ENCODE measurements around the gene HOOK2. TPM values are rescaled to one million over a fixed set of nuclear protein-coding genes. Genes with fewer than 3 reads are reported as not detected.
A peak's percentile ranks its signal among the peaks of the same experiment; 100 is the strongest.

Gene HOOK2
- total and polyA plus RNA-seq, 7 donors, result 11.3 to 33.0 (median 21.7) TPM

DNA sequence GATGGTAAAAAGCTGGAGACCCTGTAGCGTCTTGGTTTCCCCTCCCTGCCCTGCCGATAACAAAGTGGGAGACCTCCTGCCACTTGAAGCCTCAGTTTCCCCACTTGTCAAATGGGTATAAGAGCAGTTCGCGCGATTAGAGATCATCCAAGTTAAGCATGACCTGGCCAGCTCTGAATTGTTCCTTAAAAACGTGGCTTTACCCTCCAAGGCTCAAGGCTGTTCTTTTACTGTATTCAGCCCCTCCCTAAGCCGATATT lies 52.0 kb downstream of the HOOK2 start:
- ATAC-seq, result no peak
- intact Hi-C loops (cut with DNase I), result loop anchor here in 1 of 2 donors (5.0 kb wide), 3 partner anchors 41 to 124 kb away; partner anchors contain the start of gene DHPS

GRCh38 chr19:12722566-12723380 lies 52.6 kb downstream of the HOOK2 start:
- intact Hi-C loops (cut with DNase I), result loop anchor here in 1 of 2 donors (5.0 kb wide), 3 partner anchors 40 to 125 kb away; partner anchors contain the start of gene DHPS

More for the DNA sequence above, 52.0 kb downstream of the HOOK2 start:
- no peaks in the 10 kb centered on the region for H3K9me3 ChIP-seq
- 1 to 6% (median 2%) methylated on average over 7 of the region's 7 CpGs for WGBS, 3 donors
- peak overlapping the region; percentile 92 for H3K27ac ChIP-seq
- H3K27me3 ChIP-seq (ENCODE audit: insufficient read depth in 3 of 3, low read length in 2 of 3), result no peaks in the 10 kb centered on the region
- peak overlapping the region; percentile 87 for H3K4me3 ChIP-seq
- DNase-seq, result no peak
- H3K36me3 ChIP-seq (ENCODE audit: insufficient read depth in 1 of 2, low read depth in 1 of 2), result peaks cover 0 to 14% of the 10 kb centered on the region in 2 donors
- H3K4me1 ChIP-seq, result peaks cover 26% of the 10 kb centered on the region
- TF ChIP-seq, protein P1, sequence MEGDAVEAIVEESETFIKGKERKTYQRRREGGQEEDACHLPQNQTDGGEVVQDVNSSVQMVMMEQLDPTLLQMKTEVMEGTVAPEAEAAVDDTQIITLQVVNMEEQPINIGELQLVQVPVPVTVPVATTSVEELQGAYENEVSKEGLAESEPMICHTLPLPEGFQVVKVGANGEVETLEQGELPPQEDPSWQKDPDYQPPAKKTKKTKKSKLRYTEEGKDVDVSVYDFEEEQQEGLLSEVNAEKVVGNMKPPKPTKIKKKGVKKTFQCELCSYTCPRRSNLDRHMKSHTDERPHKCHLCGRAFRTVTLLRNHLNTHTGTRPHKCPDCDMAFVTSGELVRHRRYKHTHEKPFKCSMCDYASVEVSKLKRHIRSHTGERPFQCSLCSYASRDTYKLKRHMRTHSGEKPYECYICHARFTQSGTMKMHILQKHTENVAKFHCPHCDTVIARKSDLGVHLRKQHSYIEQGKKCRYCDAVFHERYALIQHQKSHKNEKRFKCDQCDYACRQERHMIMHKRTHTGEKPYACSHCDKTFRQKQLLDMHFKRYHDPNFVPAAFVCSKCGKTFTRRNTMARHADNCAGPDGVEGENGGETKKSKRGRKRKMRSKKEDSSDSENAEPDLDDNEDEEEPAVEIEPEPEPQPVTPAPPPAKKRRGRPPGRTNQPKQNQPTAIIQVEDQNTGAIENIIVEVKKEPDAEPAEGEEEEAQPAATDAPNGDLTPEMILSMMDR (IDR thresholded peaks at IDR 0.05), result no peak

DNA sequence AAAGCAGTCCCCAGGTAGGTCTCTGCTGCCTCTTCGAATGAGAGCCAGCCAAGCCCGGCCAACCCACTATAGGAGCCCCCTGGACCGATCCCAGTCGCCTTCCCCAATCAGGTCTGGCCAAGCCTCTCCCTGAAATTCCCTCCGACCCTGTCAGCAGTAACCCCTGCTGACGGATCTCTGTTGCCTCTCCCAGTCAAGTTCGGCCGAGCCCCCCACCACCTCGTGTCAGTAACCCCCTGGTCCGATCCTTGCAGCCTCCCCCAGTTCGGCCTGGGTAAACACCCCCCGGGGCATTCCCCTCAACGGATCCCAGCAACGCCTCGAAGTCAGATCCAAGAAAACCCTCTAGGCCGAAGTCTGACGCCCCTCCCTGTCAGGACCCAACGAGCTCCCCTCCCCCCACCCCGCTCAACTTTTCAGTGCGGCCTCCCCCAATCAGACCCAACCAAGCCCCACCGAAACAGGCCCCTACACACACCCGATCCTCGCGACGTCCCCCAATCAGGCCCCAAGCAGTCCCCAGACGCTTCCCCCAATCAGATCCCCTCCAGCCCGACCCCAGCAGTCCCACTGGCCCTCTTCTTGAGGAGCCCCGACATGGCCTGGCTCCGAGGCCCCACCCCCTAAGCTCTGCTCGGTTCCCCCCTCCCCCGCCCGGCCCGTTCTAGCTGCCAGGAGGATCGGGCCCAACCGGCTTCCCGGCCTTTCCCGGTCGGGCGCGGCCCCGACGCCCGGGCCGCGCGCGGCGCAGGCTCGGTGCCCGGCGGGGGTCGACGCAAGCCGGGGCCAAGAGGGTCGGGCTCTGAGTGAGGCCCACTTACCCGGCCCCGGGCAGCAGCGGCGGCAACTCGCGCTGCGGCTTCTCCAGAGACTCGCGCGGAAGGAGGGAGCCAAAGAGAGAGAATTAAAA lies 53.4 kb downstream of the HOOK2 start:
- peaks cover 0 to 28% of the 10 kb centered on the region in 2 donors for H3K36me3 ChIP-seq (ENCODE audit: insufficient read depth in 1 of 2, low read depth in 1 of 2)
- H3K27me3 ChIP-seq (ENCODE audit: insufficient read depth in 3 of 3, low read length in 2 of 3), result no peaks in the 10 kb centered on the region
- WGBS, 3 donors, result 1% methylated on average over 61 to 65 of the region's 65 CpGs
- H3K4me3 ChIP-seq, result peak overlapping the region; percentile 87
- DNase-seq, result peak; percentile 78 to 88
- peaks cover 27% of the 10 kb centered on the region for H3K4me1 ChIP-seq
- H3K9me3 ChIP-seq, result no peaks in the 10 kb centered on the region
- H3K27ac ChIP-seq, result peak overlapping the region; percentile 92
- intact Hi-C loops (cut with DNase I), result loop anchor here in 1 of 2 donors (5.0 kb wide), 3 partner anchors 40 to 125 kb away; partner anchors contain the start of gene DHPS
- TF ChIP-seq, protein P1 (IDR thresholded peaks at IDR 0.05), result no peak
- peak; percentile 57 to 77 (median 64) for ATAC-seq

More at GRCh38 chr19:12722566-12723380, 52.6 kb downstream of the HOOK2 start:
- peak overlapping the region; percentile 92 for H3K27ac ChIP-seq
- no peaks in the 10 kb centered on the region for H3K27me3 ChIP-seq (ENCODE audit: insufficient read depth in 3 of 3, low read length in 2 of 3)
- H3K4me1 ChIP-seq, result peaks cover 27% of the 10 kb centered on the region
- no peaks in the 10 kb centered on the region for H3K9me3 ChIP-seq
- peak overlapping the region; percentile 87 for H3K4me3 ChIP-seq
- TF ChIP-seq, protein P1 (IDR thresholded peaks at IDR 0.05), result no peak
- ATAC-seq, result peak; percentile 93 to 94 (median 93)
- DNase-seq, result peak; percentile 97 to 98
- 1 to 2% (median 1%) methylated on average over 32 of the region's 32 CpGs for WGBS, 3 donors
- H3K36me3 ChIP-seq (ENCODE audit: insufficient read depth in 1 of 2, low read depth in 1 of 2), result peaks cover 0 to 19% of the 10 kb centered on the region in 2 donors

DNA sequence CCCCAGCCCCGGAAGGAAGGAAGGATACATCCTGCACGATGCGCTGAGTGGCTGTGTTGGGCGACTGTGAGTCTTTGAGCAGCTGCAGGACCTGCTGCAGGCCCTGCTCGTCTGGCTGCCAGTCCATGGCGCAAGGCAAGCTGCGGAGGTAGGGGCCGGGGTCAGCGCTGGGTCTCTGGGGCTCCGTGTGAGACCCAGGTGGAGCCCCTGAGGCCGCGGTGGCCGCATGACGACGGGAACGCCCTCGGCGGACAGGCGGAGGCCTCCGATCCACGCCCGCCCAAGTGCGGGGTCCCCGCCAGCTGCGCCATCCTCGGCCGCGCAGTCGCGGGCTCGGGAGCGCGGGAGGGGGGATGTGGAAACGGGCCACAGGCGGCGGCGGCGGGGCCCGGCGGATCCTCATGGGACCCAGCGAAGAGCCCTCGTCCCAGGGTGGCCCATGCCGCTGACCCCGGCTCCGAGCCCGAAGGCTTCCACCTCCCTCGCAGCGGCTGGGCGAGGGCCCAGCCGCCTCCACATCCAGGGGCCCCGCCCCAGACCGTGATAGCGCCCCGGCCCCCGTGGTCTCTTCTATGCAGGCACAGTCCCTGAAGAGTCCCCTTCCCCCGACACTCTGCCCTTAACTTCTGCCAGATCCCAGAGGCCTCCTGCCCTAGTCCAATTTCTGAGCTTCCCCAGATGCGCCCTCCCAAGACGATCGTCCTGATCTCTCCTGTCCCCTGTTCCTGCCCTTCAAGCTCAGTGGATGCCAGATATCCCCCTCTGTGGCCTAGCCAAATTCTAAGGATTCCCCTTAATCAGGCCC lies 54.3 kb downstream of the HOOK2 start:
- WGBS, 3 donors, result 1 to 2% (median 2%) methylated on average over 17 to 59 of the region's 59 CpGs
- H3K9me3 ChIP-seq, result no peaks in the 10 kb centered on the region
- H3K4me3 ChIP-seq, result peak overlapping the region; percentile 87
- DNase-seq, result peak; percentile 33 to 60
- H3K36me3 ChIP-seq (ENCODE audit: insufficient read depth in 1 of 2, low read depth in 1 of 2), result peaks cover 0 to 36% of the 10 kb centered on the region in 2 donors
- H3K27ac ChIP-seq, result peak overlapping the region; percentile 92
- no peaks in the 10 kb centered on the region for H3K27me3 ChIP-seq (ENCODE audit: insufficient read depth in 3 of 3, low read length in 2 of 3)
- H3K4me1 ChIP-seq, result peaks cover 27% of the 10 kb centered on the region
- intact Hi-C loops (cut with DNase I), result loop anchor here in 1 of 2 donors (5.0 kb wide), 3 partner anchors 39 to 126 kb away; partner anchors contain the start of gene DHPS
- TF ChIP-seq, protein P1 (IDR thresholded peaks at IDR 0.05), result no peak
- peak; percentile 7 to 10 (median 9) for ATAC-seq

All from psoas muscle (tissue), 8 donors.